ENCODE results near the gene TXNDC2.

Gene TXNDC2

GRCh38 chr18:9914584-9915290 lies 29.0 kb downstream of the TXNDC2 start:
- peak; percentile 2 for DNase-seq

- DNase-seq: no peak
Measured at GRCh38 chr18:9915291-9916076, 29.7 kb downstream of the TXNDC2 start.

- no peak for DNase-seq
Measured at GRCh38 chr18:9916077-9916639, 30.4 kb downstream of the TXNDC2 start.

- DNase-seq: no peak
Measured at GRCh38 chr18:9916808-9917207, 31.0 kb downstream of the TXNDC2 start.

DNA sequence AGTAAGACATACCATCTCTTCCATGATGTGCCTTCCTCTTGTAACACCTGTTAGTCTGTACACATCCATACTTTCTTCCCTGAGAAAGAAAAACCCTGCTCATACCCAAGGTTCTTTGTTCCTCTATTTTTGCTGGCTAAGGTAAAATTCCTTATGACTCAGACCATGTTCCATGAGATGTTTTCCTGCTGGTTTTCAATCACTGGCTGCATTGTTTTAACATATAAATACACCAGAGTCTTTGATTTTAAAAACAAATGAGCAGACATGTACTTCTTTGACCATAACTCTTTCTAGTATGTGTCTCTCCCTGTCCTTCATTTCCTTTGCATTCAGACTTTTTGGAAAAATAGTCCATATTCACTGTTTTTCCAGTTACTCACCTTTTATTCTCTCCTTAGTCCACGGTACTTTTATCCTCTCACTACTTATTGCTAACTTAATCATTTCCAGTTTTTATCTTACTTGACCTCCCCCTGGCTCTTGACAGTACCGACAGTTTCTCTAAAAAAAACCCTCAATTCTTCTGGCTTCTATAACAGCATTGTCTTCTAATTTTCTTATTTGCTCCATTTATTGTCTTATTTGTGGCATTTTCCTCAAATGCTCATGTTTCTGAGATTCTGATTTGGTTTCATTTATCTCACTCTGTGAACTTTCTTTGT lies 32.4 kb downstream of the TXNDC2 start:
- DNase-seq: no peak

- DNase-seq: no peak
Measured at GRCh38 chr18:9919564-9920232, 33.9 kb downstream of the TXNDC2 start.

DNA sequence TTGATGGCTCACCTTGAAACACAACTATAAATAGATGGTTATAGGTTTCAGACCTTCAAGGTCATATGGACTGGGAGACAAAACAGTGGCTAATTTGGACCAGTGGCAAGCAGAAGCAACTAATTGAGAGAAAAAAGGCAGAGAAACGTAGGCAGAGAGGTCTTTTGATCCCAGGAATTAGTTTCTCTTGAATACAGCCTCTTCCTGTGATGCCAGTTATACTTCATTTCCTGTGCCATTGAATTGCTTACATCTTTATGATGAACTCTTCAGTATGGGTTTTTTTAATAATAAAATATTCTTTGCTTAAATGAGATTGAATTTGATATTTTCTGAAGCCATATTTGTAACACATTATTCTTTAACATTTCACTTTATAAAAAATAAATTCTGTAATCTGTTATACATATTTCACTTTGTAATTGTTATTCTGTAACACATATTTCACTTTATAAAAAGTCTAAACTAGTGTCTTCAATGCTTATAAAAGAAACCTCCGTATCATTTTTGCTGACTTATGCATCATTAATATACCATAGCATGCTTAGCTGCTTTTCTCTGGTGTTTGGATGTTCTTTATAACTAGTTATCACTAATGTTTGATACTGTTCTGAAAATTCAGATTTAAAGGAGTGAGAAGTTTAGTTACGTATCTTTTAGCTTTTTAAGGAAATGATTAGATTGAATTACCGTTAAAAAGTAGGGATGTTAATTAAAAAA lies 37.0 kb downstream of the TXNDC2 start:
- no peak for DNase-seq

DNA sequence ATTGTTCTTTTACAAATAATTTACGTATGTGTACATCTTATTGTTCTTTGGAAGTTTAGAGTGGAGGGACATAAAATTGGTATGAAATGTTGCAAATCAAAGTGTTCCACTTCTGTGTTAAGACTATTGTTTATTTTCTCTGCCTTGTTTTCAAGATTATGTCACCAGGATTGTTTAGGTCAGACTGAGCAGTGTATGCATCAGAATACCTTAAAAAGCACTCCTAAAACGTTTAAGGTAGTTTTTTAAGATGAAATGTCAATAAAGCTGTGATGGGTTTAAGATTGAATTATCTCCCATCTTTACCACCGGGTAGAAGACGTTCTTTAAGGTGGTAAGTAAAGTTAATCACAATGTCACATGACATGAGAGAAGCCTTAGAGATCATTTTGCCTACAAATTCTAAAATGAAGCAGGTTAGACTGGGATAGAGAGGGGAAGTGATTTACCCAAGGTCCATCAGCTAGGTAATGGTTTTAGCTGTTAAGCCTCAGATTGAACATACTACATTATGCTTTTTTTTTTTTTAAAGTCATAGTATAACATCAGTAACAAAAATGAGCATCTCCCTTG lies 38.7 kb downstream of the TXNDC2 start:
- DNase-seq: no peak

GRCh38 chr18:9925369-9925768 lies 39.6 kb downstream of the TXNDC2 start:
- DNase-seq: no peak

GRCh38 chr18:9925795-9926194 lies 40.0 kb downstream of the TXNDC2 start:
- DNase-seq: no peak

DNA sequence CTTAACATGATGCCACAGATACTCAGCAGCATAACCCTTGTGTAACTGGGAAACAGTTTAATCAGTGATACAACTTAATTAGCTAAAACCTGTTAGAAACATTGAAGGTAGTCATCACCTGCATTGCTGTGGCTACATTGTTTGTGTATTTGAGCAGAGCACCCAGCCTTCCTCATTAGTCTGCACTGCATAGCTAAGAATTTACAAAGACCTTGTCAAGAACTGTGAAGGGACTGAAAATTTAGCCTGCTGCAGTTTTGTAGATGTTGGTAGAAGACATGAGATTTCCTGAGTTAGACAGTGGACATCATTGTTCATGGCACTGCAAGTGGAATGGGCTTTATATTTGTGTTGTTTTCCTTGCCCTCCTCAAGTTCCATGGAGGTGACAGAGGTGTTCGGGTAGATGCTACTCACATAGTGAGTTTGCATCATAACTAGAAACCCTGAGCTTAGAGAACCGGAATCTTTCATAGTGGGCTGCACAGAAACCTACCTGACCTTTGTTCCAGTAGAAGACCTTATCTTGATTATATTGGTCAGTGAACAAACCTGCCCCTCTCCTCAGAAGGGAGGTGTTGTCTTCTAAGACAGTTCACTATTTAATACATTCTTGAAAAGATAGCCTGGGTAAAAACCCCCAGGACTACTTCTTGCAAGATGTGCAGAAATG lies 40.6 kb downstream of the TXNDC2 start:
- DNase-seq: no peak

DNA sequence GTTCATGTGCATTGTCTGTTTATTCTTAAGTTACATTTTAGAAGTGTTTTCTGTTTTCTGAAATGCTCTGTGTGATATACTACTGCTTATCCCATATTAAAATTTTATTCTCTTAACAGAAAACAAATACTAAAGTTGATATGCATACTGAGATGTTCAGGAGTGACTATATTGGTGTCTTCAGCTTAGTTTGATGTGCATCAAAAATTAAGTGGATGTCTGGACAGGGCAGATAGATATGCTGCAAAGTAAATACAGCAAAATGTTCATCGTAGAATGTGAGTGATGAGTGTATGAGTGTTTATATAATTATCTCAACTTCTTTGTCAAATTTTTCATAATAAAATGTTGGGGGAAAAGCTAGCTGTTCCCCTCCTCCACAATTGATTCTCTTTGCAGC lies 41.2 kb downstream of the TXNDC2 start:
- DNase-seq: no peak

GRCh38 chr18:9927392-9928063 lies 41.8 kb downstream of the TXNDC2 start:
- no peak for DNase-seq

DNA sequence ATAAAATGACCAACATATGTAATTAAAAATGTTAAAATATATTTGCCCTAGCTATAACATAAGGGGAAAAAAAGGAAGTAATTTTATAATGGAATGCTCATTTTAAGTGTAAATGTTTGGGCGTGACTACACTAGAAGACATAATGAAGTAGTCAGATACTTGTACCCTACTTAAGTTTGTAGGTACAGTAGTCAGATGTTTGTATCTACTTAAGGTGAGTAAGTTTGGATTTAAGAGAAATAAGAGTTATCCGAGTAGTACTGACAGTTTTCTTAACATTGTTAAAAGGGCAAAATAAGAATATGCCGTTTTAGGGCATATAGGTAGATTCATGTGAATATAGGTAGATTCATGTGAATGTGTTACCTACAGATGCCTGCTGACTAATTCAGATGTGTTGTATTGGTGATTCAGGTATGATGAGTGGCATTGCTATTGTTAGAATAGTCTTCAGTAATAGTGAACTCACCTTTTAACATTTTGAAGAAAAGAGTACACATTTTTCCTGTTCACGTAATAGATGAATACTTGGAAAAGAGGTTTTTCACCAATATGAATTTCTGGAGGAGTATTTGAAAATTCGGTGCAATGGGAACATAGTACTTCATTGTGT lies 43.0 kb downstream of the TXNDC2 start:
- DNase-seq: no peak

DNA sequence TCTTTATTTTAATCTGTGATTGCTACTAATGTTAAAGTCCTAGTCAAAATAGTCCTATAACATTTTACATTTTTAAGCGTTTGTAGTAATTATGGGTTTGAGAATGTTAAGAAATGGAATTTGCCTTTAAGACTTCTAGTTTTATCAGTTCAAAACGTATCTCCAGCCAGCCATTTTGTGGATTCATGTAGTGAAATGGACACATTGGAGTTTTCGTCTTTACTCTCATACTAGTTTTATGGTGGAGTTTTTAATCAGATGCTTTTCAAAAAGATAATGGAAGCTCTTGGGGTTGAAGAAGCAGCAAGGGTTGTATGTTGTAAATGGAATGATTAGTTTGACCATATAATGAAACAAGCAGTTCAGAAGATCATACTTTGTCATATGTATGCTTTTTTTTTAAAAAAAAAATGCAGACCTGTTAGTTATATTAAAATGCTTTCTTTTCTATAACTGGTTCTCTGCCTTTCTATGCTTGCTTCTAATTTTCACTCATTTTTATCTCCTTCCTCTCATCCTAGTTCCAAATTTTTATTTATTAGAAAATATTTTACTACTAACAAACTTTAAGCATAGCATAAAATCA lies 44.6 kb downstream of the TXNDC2 start:
- no peak for DNase-seq

- DNase-seq: no peak
Measured at GRCh38 chr18:9931146-9931545, 45.4 kb downstream of the TXNDC2 start.

GRCh38 chr18:9931678-9932077 lies 45.9 kb downstream of the TXNDC2 start:
- no peak for DNase-seq

- DNase-seq: no peak
Measured at GRCh38 chr18:9933865-9934264, 48.1 kb downstream of the TXNDC2 start.

DNA sequence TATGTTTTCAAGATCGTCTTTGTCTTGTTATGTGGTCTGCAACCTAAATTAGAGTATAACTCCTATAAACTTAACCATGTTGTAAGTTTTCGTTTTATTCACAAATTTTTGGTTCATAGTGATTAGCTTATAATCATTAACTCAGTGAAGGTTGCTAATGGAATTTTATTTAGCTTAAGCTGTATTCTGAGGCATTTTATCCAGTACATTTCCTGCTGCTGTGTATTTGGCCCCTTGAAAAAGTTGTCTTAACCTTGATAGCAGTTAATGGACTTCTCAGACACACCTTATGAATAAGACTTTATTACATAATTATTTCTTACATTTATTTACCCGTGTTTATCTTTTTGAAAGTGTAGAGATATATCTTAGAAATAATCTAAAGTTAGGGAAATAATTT lies 48.5 kb downstream of the TXNDC2 start:
- DNase-seq: no peak
